CD4-positive, alpha-beta T cell treated with Interleukin-21 for 1 hour (primary cell): ENCODE measurements around the gene LRRC1.

Experiments
- DNase-seq: peaks from one replicate; pipeline ENCODE4 v3.0.0-alpha.2; 2020

LRRC1 gene

GRCh38 chr6:53851561-53851960 is 56.8 kb downstream of the LRRC1 start:
- no peak for DNase-seq

- DNase-seq: no peak
These were observed 58.0 kb downstream of the LRRC1 start for GRCh38 chr6:53852805-53853204.

- peak; percentile 33 for DNase-seq
These were observed 60.2 kb downstream of the LRRC1 start for GRCh38 chr6:53854843-53855567.

- no peak for DNase-seq
These were observed 61.1 kb downstream of the LRRC1 start for GRCh38 chr6:53855940-53856339.

GRCh38 chr6:53857318-53858094 is 62.7 kb downstream of the LRRC1 start:
- DNase-seq: no peak

- DNase-seq: no peak
These were observed 63.4 kb downstream of the LRRC1 start for GRCh38 chr6:53858196-53858595.

GRCh38 chr6:53858913-53859312 is 64.1 kb downstream of the LRRC1 start:
- no peak for DNase-seq

- DNase-seq: no peak
These were observed 65.7 kb downstream of the LRRC1 start for GRCh38 chr6:53860511-53860910.

- DNase-seq: no peak
These were observed 66.7 kb downstream of the LRRC1 start for GRCh38 chr6:53861518-53861917.

- DNase-seq: no peak
These were observed 68.1 kb downstream of the LRRC1 start for GRCh38 chr6:53862662-53863462.

- DNase-seq: no peak
These were observed 70.0 kb downstream of the LRRC1 start for GRCh38 chr6:53864781-53865180.

- DNase-seq: no peak
These were observed 71.4 kb downstream of the LRRC1 start for GRCh38 chr6:53866226-53866625.

GRCh38 chr6:53868626-53869025 is 73.8 kb downstream of the LRRC1 start:
- no peak for DNase-seq

GRCh38 chr6:53869964-53870363 is 75.2 kb downstream of the LRRC1 start:
- no peak for DNase-seq

- no peak for DNase-seq
These were observed 79.1 kb downstream of the LRRC1 start for GRCh38 chr6:53873922-53874321.

GRCh38 chr6:53874964-53875363 is 80.2 kb downstream of the LRRC1 start:
- DNase-seq: no peak

- no peak for DNase-seq
These were observed 82.3 kb downstream of the LRRC1 start for GRCh38 chr6:53877151-53877550.

GRCh38 chr6:53878808-53879207 is 84.0 kb downstream of the LRRC1 start:
- no peak for DNase-seq

GRCh38 chr6:53879608-53880007 is 84.8 kb downstream of the LRRC1 start:
- DNase-seq: no peak

- no peak for DNase-seq
These were observed 92.5 kb downstream of the LRRC1 start for GRCh38 chr6:53887316-53887715.

GRCh38 chr6:53888931-53889330 is 94.1 kb downstream of the LRRC1 start:
- no peak for DNase-seq

GRCh38 chr6:53889365-53889764 is 94.6 kb downstream of the LRRC1 start:
- DNase-seq: no peak

GRCh38 chr6:53892707-53893106 is 97.9 kb downstream of the LRRC1 start:
- no peak for DNase-seq

GRCh38 chr6:53894091-53894490 is 99.3 kb downstream of the LRRC1 start:
- DNase-seq: peak; percentile 3
